HG03175 (cell line): ENCODE measurements around the gene DPYD.

ENCODE experiments used
- ATAC-seq: cut with Tn5 transposase; IDR thresholded peaks from one replicate; pipeline ENCODE4 v1.9.1; 2021; ENCODE audit warnings: mild to moderate bottlenecking, moderate library complexity; ENCODE audit not compliant: unreplicated experiment

Gene DPYD

DNA sequence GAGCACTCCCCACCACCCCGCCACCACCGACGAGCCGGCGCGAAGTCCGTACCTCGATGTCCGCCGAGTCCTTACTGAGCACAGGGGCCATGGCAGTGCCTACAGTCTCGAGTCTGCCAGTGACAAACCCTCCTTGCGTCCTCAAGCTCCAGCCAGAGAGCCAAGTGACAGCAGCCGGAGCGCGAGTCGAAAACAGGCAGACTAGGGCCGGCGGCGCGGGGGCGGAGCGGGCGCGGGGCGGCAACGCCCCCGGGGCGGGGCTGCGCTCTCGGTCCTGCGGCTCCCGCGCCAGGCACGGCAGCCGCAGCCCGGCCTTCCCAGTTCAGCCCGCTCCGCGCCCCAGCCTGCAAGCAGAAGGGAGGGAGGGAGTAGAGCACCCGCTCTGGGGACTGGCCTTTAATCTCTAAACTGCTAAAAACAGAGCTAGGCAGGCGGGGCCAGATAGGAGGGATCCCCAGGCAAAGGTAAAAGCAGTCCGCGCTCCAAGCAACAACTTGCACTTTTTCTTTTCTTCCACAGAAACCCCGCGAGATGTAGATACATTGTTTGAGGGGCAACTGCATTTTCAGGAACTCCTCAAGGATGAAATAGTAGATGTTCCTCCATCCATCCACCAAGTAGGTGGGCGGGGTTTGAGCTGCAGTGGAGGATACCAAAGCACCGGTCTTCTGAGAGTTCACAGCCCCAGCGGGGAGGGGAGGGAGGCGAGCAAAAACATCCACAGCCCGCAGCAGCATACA is at the start of gene DPYD:
Gene DPYD (minus strand): TSS at position 203 of the 740 bp plus-strand sequence. CDS start 112 bp downstream, at position 91.
- ATAC-seq, result peak; percentile 88

DNA sequence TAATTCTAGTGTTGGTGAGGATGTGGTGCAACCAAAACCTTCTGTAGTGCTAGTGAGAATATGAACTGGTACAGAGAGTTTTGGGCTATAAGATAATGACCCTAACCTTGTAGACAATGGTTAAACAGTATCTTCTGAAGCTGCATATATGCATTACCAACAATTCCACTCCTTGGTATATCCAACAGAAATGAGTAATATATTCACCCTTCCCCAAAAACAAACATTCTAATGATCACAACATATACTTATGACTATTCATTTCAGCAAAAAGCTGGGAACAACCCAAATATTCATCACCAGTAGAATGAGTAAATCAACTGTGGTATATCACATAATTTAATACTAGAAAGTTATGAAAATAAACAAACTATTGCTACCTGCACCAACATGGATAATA is 39.6 kb upstream of the DPYD start:
- no peak for ATAC-seq

DNA sequence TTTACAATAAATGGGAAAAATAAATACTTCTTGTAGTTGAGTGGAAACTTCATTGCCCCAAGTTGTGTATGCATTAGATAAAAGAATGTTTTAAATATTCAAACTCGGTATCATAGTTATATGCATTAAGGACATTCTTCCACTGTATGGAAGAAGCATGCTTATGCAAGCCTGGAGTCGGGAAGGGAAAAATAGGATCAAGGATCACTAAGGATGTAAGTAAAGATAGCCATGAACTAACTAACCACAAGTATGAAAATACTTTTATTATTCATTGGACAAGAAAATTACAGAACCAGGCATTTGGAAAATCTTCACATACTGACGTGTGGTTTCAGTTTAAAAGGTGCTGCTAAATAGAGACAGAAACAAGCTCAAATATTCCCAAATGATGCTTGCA is 26.9 kb upstream of the DPYD start:
- ATAC-seq, result no peak

DNA sequence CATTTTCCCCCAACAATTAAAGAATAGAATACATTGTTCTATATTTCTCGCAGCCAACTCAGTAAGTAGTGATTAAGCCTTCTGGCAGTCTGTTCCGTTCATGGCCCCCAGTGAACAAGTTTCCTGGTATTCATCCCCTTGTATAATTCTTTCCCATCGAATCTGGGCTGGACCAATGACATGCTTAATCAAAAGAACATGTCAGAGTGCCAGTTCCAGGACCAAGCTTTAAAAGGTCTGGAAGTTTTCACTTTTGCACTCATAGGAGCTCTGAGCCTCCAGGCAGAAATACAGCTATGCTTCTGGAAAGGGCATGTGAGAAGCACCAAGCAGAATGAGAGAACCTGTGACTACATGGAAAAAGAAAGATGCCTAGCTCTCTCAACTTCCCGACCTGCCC is 22.5 kb upstream of the DPYD start:
- no peak for ATAC-seq

DNA sequence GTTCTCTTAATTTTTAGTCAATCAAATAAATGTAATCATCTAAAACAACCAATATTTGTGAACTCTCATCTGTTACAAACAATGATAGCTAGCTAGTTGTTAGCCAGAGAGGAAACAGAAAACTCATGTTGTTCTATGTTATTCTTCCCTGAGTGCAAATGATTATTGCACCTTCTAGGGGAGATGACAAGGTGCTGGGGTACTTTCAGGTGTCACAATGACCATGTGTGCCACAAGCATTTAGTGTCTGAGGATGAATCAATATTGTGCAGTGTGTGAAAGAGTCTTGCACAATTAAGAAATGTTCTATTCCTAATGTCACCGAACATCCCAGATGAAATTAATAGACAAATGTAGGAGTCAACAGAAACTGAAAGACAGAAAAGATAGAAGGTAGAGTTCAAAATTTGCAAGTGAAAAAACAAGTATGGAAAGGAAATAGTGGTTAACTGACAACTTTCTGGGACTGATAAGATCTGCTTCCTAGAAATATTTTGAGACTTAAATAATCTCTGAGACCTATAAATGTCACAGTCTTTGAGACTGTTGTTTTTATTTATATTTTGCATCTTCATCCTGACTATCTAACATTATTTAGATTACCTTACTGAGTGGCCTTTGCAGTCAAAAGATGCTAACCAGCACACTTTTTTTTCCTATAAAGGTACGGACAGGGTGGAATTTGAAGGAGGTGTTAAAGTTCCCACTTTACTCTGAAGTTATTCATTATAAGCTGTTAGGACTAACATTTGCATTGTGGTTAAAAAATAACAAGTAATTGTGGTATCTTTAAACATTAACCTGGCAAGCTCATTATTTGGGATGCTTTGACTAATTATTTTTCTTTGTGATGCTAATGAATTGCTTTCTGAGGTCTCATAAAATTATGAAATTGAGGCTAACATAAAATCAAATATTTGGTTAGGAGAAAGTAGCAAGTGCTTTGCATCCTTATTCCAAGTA is 21.6 kb upstream of the DPYD start:
- no peak for ATAC-seq

DNA sequence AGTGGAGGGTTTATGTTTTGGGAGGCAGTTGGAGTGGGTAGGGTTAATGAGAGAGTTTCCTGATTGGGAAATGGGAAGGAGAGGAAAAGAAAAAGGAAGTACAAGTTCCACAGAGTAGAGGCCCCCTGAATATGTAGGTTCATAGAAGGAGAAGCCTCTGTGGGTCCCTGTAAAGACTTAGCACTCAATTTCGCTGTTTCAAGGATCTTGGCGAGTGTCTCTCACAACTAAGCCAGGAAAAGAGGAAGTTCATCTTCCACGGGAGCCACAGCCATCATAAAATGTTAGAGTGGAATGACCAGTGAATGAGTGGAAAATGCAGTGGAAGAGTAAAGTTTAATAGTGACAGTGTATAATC is 17.4 kb upstream of the DPYD start:
- ATAC-seq, result no peak

DNA sequence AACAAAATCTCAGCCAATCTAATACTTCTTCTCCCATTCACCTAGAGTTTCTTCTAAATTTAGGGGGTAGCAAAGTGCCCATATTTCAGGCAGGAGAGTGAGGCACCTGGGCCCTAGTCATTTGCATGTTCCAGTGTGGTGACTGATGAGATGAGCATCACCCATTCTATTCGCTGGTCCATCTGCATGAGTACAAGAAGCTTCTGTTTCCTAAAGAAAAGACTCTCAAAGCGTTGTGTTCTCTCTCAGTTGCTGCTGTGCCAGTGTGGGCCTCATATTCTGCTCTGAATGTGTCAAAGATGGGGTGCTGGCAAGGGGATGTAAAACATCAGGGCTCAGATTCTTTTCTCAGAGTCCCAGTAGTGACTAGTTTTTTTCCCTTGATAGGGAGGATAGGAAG is 16.1 kb upstream of the DPYD start:
- ATAC-seq, result no peak

DNA sequence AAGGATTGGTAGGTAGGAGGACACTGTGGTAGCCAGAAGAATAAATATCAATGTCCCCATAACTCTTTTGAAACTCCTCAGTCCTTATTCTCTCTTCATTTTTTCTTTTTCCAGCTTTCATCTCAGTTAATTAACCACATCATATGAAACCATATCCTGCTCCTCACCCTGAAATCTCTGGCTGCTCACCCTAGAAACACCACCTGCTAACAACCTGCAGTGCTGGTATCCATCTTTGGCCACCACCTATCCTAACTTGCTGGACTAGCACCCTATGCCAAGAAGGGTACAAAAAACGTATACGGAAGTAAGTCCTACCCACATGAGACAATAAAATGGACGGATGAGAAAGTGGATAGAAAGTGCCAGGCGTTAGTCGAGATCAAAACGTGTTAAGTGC is 13.7 kb upstream of the DPYD start:
- ATAC-seq, result no peak

DNA sequence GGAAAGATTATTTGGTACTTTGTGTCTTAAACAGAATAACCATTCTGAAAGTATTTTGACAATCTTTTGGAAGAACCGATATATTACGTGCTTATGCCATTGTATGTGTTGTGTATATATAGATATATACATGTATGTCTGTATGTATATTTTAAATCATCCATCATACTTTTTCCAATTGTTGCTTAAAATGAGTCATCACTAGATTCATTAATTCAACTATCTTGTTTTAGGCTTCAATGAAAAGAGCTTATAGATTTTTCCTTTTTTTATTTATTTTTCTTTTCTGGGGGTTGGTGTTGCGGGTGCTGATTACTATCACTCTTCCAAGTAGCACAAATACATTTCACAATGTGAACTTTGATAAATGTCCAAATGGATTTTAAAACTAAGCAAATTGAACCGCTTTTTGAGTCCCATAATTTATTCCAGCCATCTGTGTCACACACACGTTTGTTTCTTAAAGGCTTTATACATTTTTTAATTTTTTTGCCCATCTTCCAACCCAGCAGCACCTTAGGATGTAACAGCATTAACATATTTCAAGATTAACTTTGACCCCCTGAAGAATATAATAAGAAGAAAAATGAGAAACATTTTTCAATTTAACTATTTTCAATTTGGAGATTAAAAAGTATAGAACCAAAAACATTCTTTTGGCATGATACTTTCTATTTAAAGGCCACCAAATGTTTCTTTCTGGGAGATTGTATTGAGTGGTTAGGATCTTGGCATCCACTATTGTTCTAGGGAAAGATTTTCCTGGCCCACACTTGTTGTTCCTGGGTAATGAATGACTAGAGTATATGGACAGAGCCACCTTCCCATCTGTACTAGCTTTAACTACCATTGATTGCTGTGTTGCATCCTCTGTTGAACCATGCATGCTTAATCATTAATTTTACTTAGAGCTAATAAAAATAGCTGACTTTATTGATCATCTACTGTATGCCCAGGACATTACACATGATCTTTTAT is 9.3 kb upstream of the DPYD start:
- no peak for ATAC-seq

DNA sequence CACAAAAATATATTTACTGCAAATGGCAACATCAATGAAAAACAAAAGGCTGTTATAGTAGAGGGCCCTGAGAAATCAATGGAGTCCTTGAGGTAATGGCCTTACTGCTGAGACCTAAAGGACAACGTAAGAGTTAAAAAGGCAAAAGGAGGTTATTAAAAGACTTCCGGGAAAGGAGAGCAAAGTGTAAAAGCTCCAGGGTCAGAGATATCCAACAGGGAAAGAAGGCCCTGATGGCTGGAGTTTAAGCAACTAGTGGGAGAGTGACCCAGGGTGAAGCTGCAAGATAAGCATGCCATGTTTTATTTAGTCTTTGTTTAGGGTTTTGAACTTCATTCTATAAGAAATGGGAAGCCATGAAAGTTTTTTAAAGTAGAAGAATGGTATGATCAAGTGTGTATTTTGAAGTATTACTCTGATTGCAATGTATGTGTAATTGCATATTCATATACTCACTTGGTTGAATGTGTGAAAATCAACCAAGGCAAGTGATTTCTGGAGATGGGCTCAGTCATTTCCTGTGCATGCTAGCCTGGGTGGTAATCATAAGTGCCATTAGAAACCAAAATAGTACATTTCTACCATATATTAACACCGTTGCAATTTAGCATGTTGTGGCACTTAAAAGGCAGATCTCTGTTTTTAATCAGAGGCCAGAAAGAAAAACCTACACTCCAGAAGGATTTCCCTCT is 5.3 kb upstream of the DPYD start:
- no peak for ATAC-seq

DNA sequence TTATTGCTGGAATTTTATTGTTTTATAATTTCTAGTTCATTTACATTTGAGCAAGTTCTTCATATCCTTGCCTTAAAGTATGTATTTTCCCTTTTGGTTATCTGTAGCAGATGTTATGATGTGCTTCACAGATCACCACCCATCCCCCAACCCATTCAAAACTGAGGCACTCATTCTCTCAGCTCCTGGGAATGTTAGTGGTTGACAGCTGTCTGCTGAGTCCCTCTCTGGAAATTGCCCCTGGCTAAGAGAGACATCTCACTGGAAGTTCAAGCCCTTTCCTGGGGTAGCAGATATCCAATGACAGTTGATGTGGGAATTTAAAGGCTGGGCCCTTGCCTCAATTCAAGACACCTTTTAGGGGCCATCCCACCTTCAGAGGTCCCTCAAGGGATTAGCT is 4.3 kb upstream of the DPYD start:
- ATAC-seq, result no peak

DNA sequence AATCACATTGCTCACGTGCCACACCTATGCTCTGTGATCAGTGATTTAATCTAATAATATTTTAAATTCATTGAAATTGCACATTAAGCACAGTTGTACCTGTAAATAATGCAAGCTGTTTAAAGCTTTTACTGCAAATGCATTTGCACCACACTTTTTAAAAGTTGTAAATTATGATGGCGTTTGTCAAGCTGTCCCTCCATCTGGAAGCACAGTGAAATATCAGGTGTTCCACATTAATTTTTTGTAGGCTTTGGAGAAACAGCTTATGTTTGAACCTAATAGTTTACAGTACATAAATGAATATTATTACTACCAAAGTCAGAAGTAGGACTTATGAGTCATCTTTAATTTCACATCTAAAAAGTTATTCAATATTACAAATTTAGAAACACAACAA is 3.0 kb upstream of the DPYD start:
- no peak for ATAC-seq

DNA sequence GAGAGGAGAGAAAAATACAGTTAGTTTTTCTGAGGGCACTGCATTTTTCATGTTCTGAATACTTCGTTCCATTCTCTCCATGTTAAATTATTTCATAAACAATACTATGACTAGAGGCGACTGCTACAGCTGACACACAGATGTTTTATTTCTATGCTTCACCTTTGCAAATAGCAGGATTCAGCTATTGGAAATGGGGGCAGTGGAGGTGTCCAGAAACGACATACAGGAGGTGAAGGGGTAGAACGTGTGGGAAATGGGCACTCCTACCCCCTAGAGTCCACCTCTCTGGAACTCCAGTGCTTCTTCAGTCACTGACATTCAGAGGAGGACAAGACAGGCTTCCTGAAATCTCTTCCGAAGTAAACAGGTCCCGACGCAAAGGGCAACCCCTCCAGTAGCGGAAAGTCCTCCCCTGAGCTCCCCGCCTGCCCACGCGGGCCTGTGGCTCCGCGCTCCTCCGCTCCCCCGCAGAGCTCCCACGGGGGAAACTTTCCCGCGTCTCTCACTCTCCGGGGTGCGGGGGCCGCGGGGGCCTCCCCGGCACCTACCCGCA is 480 bp downstream of the DPYD start:
- ATAC-seq, result peak; percentile 26

DNA sequence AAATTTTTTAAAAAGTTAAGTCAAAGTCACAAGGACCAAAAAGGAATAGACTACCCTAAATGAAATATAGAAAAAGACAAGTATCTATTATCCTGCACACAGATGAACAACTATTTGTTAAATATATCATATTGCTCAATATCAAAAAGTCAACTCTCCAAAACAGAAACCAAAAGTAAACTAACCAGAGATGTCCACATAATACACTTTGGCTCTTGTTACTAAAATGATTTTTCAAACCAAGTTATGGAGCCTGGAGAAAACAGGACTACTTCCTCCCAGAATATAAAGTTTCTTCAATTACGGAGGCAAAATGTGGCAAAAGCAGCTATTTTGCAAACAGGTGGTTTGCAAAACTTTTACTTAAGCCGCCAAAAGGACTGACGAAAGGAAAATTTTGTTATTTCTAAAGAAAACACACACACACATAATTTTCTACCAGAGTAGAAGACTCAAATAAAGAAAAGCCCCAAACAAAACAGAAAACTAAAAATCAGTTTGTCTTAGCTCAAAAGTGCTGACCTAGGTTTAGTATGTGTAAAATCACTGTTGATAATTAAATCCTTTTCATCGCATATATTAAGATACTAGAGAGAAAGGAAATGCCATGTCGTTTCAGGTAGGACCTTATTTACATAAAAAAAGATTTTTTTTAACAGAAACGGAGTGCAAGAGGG is 1.1 kb downstream of the DPYD start:
- no peak for ATAC-seq

DNA sequence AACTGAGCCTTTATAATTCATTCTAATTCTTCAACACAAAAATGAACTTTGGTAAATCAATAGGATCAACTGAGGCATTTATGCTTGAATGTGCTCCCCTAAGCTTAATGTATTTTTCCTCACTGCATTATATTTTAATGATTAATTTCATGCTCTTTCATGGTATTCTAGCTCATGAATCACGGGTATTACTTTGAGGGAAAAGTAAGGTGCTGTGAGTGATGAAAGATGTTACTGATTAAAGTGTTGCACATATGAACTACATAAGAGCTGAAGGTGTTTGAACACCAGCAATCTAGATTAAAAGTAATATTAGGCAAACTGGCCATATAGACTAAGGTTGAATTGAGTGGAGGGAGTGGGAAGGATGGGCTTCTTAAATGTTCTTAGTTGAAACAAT is 1.9 kb downstream of the DPYD start:
- no peak for ATAC-seq

DNA sequence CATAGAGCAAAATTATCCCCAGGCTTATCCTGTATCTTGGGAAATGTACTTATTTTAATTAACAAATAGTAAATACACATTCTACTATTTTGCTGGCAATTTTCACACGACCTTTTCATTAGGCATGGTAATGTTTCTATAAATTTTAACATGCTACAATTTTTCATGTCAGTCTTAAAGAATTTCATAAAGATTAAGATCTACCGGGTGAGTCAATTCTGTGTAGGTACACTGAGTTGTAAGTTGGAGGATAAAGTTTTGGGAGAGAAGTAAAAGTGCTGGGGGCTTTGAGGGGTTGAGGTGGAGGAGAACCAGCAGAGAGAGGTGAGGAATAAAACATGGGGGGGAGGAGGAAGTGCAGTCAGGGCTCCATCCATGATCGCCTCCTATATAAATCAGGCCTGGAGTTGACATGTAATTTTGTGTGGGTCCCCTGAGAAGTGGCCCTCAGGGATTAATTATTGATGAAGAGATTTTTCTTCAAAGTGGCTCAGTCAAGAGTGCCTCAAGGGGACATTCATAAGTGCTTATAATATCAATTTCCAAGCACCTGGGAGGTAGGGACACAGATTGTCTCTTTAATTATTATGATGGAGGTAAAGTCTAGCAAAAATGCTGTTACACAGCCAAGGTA is 7.2 kb downstream of the DPYD start:
- no peak for ATAC-seq

DNA sequence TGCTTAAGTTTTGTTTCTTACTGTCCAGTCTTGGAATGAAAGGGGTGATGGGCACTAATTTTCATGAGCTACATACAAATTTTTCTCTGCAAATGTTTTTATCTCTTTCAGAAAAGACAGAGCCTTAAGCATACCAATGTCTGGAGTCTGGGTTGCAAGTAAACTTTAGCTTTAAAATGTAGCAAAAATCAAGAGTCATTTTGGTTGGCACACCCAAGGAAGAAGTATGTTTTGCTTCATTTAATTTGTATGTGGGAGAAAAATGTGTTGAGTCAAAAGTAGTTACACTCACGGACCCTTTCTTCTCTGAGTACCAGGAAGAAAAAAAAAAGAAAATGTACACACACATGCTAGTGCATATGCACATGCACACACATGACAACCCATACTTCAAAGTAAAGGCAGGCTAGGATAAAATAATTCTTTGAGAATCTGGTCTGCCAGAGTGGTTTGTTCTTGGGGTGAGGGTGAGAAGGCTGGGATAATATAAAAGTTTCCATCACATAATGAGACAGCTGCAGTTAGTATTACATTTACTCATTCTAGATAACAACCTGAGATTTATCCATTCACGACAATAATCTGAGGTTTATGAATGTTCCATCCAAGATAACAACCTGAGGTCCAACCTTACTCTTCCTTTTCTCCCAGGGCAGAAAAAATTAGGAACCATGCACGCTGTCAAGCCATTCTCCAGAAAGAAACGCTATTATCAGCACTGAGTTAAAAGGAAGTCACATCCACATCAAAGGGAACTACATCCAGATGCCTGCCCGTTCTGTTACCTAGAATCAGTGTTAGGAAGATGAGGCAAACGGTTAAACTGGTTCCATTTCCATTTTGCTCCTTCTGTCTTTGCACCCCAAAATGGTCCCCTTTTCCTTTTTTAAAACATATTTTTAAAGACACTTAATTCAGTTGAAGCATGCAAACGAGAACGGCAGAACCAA is 9.3 kb downstream of the DPYD start:
- no peak for ATAC-seq

DNA sequence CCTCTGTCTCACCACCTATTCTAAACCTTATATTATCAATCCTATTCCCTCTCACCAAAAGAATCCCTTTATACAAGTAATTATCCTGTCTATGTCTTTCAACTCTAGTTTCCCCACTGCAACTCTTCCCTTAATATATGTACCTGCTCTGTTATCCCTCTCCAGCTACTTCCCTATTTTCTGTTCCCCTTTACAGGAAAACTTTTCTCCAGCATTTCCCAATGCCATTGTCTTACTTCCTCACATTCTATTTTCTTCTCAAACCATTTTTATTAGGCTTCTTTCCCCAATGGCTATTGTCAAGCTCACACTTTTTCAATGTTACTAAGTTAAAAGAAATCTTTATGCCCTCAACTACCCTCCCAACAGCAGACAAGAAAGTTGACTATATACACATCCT is 11.6 kb downstream of the DPYD start:
- no peak for ATAC-seq
